Smooth muscle cell (in vitro differentiated cells): ENCODE results near the gene RCOR1. TPM values are rescaled to one million over a fixed set of nuclear protein-coding genes. Genes with fewer than 3 reads are reported as not detected.

Experiments
- DNase-seq: peaks from one replicate; lab custom pipeline; 2025; ENCODE audit not compliant: unreplicated experiment; lab: John Stamatoyannopoulos, UW
- H2AFZ ChIP-seq: fragments of 200-600 bp; sonication (generic); 2 replicates; pipeline ENCODE4 v1.6.0; 2016; ENCODE audit warnings: antibody characterized with exemption, low read depth, mild to moderate bottlenecking
- H3F3A ChIP-seq: fragments of 200-600 bp; sonication (generic); 2 replicates; pipeline ENCODE4 v1.6.0; 2017; ENCODE audit warnings: antibody characterized with exemption, low read depth
- H3K27ac ChIP-seq: fragments of 200-600 bp; sonication (generic); 2 replicates; pipeline ENCODE4 v1.5.1; 2016; ENCODE audit warnings: low read depth, mild to moderate bottlenecking
- H3K27me3 ChIP-seq: fragments of 200-600 bp; sonication (generic); 2 replicates; pipeline ENCODE4 v1.6.1; 2016; ENCODE audit warnings: low read depth, mild to moderate bottlenecking
- H3K36me3 ChIP-seq: fragments of 200-600 bp; sonication (generic); 2 replicates; pipeline ENCODE4 v1.5.1; 2016; ENCODE audit warnings: low read depth
- H3K4me1 ChIP-seq: fragments of 200-600 bp; sonication (generic); 2 replicates; pipeline ENCODE4 v1.5.1; 2016; ENCODE audit warnings: low read depth
- H3K4me2 ChIP-seq: fragments of 200-600 bp; sonication (generic); 2 replicates; pipeline ENCODE4 v1.6.0; 2016; ENCODE audit warnings: mild to moderate bottlenecking
- H3K4me3 ChIP-seq: fragments of 200-600 bp; sonication (generic); 2 replicates; pipeline ENCODE4 v1.5.1; 2016; ENCODE audit warnings: mild to moderate bottlenecking
- H3K79me2 ChIP-seq: fragments of 200-600 bp; sonication (generic); 2 replicates; pipeline ENCODE4 v1.6.0; 2016; ENCODE audit warnings: low read depth, mild to moderate bottlenecking
- H3K9ac ChIP-seq: fragments of 200-600 bp; sonication (generic); 2 replicates; pipeline ENCODE4 v1.6.0; 2016; ENCODE audit warnings: low read depth
- H3K9me3 ChIP-seq: fragments of 200-600 bp; sonication (generic); replicated peaks from 2 replicates; pipeline ENCODE4 v1.5.1; 2016; ENCODE audit warnings: low read depth
- H4K20me1 ChIP-seq: fragments of 200-600 bp; sonication (generic); 2 replicates; pipeline ENCODE4 v1.6.0; 2016; ENCODE audit warnings: low read depth
- WGBS: methylation state at CpG from one replicate; pipeline ENCODE4 v1.1.7; 2016; ENCODE audit warnings: low lambda C conversion rate; 5-methylcytosine and 5-hydroxymethylcytosine counted together
- polyA plus RNA-seq: library from polyadenylated mRNA; unstranded; fragments of >200 nt; fragmentation: Nextera tagmentation; extraction: Ambion mirVana; gene quantifications from 2 replicates; pipeline ENCODE4 v1.2.1, GENCODE V29; 2016
- total RNA-seq: library from RNA; depleted of rRNA; stranded (reverse); fragments of >200 nt; gene quantifications from 2 replicates; pipeline ENCODE4 v1.2.3, GENCODE V29; 2014
- TF ChIP-seq, protein P1 (sequence below): fragments of 200-600 bp; sonication (generic); IDR thresholded peaks from 2 replicates; pipeline ENCODE4 v1.5.1; 2017; ENCODE audit warnings: borderline replicate concordance, mild to moderate bottlenecking, antibody characterized with exemption; ENCODE audit not compliant: insufficient read depth, poor library complexity, severe bottlenecking

Gene RCOR1
- total RNA-seq (25.7 and 29.3 TPM in 2 replicates), polyA plus RNA-seq (4.4 and 5.5 TPM in 2 replicates)

GRCh38 chr14:102591944-102592762 lies at the start of gene RCOR1:
Gene RCOR1, plus strand, starts transcription at chr14:102592649. Its CDS starts 238 bp downstream, at chr14:102592887.
- peak within 1 kb of the TSS; percentile 99 for H3K4me2 ChIP-seq
- TF ChIP-seq, protein P1, sequence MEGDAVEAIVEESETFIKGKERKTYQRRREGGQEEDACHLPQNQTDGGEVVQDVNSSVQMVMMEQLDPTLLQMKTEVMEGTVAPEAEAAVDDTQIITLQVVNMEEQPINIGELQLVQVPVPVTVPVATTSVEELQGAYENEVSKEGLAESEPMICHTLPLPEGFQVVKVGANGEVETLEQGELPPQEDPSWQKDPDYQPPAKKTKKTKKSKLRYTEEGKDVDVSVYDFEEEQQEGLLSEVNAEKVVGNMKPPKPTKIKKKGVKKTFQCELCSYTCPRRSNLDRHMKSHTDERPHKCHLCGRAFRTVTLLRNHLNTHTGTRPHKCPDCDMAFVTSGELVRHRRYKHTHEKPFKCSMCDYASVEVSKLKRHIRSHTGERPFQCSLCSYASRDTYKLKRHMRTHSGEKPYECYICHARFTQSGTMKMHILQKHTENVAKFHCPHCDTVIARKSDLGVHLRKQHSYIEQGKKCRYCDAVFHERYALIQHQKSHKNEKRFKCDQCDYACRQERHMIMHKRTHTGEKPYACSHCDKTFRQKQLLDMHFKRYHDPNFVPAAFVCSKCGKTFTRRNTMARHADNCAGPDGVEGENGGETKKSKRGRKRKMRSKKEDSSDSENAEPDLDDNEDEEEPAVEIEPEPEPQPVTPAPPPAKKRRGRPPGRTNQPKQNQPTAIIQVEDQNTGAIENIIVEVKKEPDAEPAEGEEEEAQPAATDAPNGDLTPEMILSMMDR, result no peak
- peak within 1 kb of the TSS; percentile 97 for H2AFZ ChIP-seq
- WGBS, result 2% methylated on average over 47 of the region's 96 CpGs
- H3K4me3 ChIP-seq, result peak within 1 kb of the TSS; percentile 98
- H3K4me1 ChIP-seq, result peaks cover 22% of the 10 kb centered on the region
- peak; percentile 95 for DNase-seq
- H3K79me2 ChIP-seq, result peaks cover 42% of the 10 kb centered on the region
- H3K27ac ChIP-seq, result peak within 1 kb of the TSS; percentile 100
- peak within 1 kb of the TSS; percentile 98 for H3K9ac ChIP-seq
- no peaks in the 10 kb centered on the region for H3K27me3 ChIP-seq
- H4K20me1 ChIP-seq, result peaks cover 42% of the 10 kb centered on the region
- H3K9me3 ChIP-seq, result no peaks in the 10 kb centered on the region
- H3F3A ChIP-seq, result no peaks in the 10 kb centered on the region
- H3K36me3 ChIP-seq, result no peaks in the 10 kb centered on the region

DNA sequence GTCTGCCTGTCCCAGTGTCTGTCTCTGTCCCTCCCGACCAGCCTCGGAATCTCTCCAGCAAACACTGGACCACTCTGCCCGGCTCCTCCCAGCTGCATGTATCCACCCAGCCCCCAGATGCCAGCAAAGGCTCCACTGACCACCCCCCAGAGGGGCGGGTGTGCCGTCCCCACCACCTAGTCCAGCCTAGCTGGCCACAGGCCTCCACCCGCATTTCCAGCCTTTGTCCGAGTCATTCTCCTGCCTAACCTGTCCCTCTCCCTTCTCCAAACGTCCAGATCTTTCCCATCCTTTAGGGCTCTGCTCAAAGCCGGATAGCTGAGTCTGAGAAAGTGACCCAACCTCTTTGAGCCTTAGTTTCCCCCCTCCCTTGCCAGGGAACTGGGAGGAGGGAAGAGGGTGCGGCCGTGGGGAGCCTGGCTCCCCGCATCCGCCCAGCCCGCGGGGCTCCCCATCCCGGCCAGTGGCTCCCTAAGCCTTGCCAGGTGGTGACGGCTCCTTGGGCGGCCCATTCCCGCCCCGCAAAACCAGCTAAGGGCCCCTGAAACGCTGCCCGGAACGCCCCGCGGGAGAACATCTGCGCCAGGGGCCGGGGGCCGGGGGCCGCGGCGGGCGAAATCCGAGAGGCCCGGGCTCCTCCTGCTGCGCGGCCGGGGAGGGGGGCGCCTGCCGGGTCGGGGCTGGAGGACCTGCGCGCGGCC lies 48.3 kb upstream of the RCOR1 start:
- Histone ChIP-seq H3F3A (peaks cover 7% of the 10 kb centered on the region), H4K20me1 (no peaks in the 10 kb centered on the region), H3K4me1 (peaks cover 10% of the 10 kb centered on the region), H3K9me3 (no peaks in the 10 kb centered on the region), H3K9ac (no peak overlapping the region), H3K4me3 (peak overlapping the region; percentile 21), H3K27me3 (peaks cover 9% of the 10 kb centered on the region), H3K36me3 (no peaks in the 10 kb centered on the region), H2AFZ (no peak overlapping the region), H3K27ac (no peak overlapping the region), H3K79me2 (no peaks in the 10 kb centered on the region), H3K4me2 (no peak overlapping the region)
- TF ChIP-seq, protein P1, result no peak
- no peak for DNase-seq
- WGBS, result 42% methylated on average over 38 of the region's 43 CpGs

DNA sequence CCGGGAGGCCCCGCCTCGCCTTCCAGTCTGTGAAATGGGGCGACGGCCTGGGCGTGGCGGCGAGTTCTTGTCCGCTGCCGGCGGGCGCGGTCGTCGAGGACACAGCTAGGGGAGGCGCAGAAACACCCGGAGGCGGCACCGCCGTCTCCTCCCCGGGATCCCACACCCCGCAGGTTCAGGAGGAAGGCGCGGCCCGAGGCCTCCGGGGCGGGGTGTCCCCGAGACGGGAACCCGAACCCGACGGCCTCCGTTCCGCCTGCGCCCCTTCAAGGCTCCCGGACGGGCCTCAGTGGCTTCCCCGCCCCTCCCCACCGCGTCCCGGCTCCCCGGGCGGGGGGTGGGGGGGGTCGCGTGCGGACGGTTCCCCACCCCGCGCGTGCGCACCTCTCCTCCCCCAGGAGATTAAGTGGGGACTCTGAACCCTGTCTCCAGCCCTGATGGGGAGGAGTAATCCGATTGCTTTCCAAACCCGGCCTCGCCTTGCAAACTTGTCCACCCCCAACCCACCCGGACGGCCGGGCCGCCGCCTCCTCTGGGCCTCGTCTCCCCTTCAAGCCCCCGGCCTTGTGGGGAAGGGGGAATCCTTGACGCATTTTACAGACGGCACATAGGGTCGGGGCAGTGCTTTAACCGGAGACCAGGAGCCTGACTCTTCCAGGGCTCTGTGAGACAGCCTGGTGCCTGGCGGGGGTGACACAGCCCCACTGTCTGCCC lies 47.5 kb upstream of the RCOR1 start:
- H4K20me1 ChIP-seq, result no peaks in the 10 kb centered on the region
- no peaks in the 10 kb centered on the region for H3K9me3 ChIP-seq
- no peak overlapping the region for H3K9ac ChIP-seq
- H3K4me2 ChIP-seq, result peak overlapping the region; percentile 35
- H3F3A ChIP-seq, result peaks cover 7% of the 10 kb centered on the region
- peaks cover 10% of the 10 kb centered on the region for H3K4me1 ChIP-seq
- DNase-seq, result no peak
- TF ChIP-seq, protein P1, result no peak
- peaks cover 9% of the 10 kb centered on the region for H3K27me3 ChIP-seq
- H3K79me2 ChIP-seq, result no peaks in the 10 kb centered on the region
- WGBS, result 26% methylated on average over 24 of the region's 66 CpGs
- H3K36me3 ChIP-seq, result no peaks in the 10 kb centered on the region
- peak overlapping the region; percentile 75 for H2AFZ ChIP-seq
- H3K4me3 ChIP-seq, result peak overlapping the region; percentile 28
- H3K27ac ChIP-seq, result no peak overlapping the region
